Hematopoietic multipotent progenitor cell treated with erythropoietin and hydrocortisone succinate and interleukin-3 and kit ligand, for 15 days (in vitro differentiated cells): ENCODE data around the gene TNS3.
A peak's percentile ranks its signal among the peaks of the same experiment; 100 is the strongest.

Experiments
- DNase-seq: peaks from one replicate; pipeline ENCODE4 v3.0.0-alpha.2; 2015; ENCODE audit warnings: low spot score

Gene TNS3

DNA sequence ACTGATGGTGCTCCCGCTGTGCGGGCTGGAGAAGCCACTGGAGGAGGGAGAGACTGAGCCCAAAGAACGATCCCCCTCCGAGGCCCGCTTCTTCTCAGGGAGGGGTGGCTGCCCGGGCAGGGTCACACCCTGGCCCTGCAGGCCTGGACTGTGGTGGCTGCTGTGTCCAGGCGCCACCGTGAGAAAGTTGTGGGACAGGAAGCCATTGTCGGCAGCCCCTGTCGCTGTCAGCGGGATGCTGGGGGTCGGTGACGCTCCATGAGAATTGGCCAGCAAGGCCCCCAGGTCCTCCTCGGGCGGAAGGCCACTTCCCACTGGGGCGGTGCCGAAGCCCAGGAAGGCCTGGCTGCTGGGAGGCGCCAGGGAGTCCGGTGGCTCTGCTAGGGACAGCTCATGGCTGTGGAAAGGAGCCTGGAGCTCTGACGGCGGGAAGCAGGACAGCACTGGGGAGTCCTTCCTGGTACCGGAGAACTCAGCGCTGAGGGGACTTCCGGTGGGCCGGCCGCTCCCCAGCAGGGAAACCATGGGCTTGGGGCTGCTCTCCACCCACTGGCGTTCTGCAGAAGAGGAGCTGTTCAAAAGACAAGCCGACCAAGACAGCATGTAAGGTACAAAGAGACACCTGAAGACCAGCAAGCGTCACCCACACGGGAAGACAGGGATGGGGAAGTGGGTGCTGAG is 278.8 kb downstream of the TNS3 start:
- no peak for DNase-seq

DNA sequence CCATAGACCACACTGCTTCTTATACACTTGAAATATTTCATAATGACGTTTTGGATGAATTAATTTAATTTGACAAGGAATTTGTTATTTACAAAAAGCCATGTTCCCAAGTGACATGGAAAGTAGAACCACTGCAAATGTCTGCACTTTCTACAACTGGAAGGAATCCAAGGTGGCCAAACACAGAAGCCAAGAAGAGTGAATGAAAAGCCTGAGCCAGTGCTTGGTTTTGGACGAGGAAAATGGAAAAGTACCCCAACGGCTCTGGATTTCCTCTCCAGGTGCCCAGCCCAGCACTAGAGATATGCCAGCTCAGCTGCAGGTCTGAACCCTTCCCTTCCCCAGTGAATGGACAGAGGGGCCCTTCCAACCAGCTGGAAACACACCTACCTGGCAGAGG is 279.4 kb downstream of the TNS3 start:
- no peak for DNase-seq

GRCh38 chr7:47301657-47302295 is 280.1 kb downstream of the TNS3 start:
- no peak for DNase-seq

- no peak for DNase-seq
Measured at GRCh38 chr7:47301105-47301477, 280.8 kb downstream of the TNS3 start.

DNA sequence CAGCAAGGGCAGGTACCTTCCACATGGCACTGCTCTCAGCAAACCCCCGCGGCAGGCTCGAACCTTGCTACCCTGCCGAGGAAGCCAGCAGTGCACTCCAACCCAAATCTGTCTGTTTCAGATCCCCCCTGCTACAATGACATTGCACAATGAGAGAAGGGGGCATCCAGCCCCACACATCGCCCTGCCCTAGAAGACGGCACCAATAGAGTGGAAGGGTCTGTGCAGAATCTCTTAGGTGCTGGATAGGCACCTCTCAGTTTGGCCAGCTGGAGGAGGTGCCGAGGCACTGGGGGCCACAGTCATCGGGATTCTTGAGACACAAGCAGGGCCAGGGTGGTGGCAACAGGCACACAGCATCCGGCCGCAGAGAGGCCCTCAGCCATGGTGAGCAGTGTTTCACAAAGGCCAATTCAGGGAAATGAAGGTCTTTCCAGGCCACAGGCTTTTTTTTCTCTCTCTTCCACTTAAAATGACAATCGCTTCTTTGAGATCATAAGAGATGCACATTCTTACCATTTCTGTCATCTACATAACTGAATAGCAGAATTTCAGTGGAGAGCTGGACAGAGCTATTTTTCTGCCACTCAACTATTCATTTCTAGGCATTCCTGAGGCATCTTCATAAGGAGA is 281.3 kb downstream of the TNS3 start:
- DNase-seq: no peak

GRCh38 chr7:47299496-47299895 is 282.4 kb downstream of the TNS3 start:
- no peak for DNase-seq

DNA sequence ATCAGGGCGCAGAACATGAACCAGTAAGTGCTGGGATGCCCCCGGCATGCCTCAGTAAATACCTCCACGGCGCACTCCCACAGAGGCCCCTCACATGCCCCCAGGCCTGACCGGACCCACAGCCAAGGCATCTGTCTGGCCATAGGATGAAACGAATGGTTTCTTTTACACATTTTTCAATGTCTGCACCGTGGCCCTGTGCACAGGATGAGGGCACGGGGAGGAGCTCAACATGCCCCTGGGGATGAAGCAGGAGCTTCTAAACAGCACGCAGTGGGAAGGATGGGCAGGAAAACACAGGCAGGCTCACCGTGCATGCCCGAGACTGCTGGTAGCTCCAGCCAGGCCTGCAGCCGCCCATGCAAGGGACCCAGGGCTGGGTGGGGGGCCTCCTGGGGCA is 283.3 kb downstream of the TNS3 start:
- no peak for DNase-seq

GRCh38 chr7:47297120-47297519 is 284.8 kb downstream of the TNS3 start:
- no peak for DNase-seq

- DNase-seq: no peak
Measured at GRCh38 chr7:47295606-47296005, 286.3 kb downstream of the TNS3 start.

DNA sequence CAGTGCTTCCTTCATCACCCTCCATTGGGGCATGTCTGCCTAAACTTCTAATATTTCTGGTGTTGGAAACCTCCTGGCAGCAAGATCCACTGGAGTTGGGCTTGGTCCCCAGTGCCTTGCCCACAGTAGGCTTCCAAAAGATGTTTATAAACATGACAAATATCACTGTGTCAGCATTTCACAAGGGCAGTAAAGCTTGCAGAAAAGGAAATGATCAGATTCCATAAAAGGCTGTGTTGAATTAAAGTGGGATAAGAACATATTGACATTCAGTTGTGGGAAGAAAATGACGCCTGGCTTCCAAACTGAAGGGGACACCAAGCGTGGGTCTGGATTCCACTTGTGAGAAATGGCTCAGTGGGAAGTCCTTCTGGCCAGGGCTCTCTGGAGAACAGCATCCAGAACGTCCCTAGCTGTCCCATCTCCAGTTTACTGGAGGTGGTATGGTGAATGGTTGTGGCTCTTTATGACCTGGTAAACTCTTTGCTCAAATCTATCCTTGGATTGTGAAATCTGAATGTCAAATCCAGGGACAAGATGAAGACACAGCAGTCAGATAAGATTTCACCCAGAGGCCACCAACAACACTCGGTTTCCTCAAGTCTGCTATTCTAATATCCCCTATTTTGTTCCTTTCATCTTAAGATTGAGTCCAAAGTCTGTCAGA is 287.2 kb downstream of the TNS3 start:
- DNase-seq: no peak

DNA sequence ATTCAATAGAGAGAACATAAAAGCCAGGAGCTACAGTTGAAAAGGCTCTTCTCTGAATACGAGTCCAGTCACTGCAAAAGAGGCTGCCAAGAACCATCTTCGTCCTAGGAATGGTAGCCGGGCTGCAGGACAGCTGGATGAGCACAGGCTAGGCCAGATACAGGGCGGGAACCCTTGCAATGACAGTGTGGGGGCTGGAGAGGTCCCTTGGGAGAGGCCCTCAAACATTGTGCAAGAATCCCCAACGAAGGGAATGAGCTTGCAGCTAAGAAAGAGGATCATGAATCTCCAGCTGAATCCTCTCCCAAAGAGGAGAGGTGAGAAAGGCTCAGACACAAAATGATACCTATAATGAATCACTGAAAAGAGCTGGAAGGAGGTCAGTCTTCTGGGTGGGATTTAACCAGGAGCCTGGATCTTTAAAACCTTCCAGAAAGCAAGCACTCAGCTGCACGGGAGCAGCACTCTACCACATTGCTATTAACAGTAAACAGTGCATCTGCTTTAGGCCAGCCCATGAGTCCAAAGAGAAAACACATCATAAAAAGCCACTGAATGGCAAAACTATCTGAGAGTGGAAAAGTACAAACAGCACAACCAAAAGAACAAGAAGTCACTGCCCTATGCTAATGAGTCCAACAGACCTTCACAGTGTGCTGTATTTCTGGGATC is 287.9 kb downstream of the TNS3 start:
- no peak for DNase-seq

- DNase-seq: peak; percentile 69
Measured at GRCh38 chr7:47292832-47293309, 289.0 kb downstream of the TNS3 start.

- DNase-seq: peak; percentile 57
Measured at GRCh38 chr7:47291461-47292081, 290.3 kb downstream of the TNS3 start.

- no peak for DNase-seq
Measured at GRCh38 chr7:47290867-47291266, 291.0 kb downstream of the TNS3 start.

GRCh38 chr7:47290466-47290865 is 291.4 kb downstream of the TNS3 start:
- no peak for DNase-seq

DNA sequence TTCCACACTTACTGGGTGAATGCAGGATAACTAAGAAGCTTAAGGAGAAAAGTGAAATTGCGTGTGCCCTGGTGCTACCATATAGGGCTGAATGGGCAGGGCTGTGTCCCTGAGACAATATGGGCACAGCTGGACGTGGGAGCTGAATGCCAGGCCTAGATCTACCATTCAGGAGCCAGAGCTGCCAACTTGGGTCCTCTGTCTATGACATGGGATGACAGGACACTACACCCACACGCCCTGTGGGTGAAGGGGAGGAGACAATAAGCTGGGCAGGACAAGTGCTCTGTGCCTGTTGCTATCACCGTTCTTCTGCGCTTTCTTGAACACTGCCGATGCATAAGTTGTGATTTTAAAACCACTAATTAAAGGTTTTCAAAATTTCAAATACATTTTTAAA is 293.9 kb downstream of the TNS3 start:
- peak; percentile 18 for DNase-seq

GRCh38 chr7:47285860-47286491 is 295.9 kb downstream of the TNS3 start:
- no peak for DNase-seq

GRCh38 chr7:47284691-47285635 is 296.9 kb downstream of the TNS3 start:
- no peak for DNase-seq

- no peak for DNase-seq
Measured at GRCh38 chr7:47283497-47284131, 298.3 kb downstream of the TNS3 start.
